ENCODE measurements around the gene THBS3.
A peak's percentile ranks its signal among the peaks of the same experiment; 100 is the strongest.
"Not testable (repeated sequence)": the region's sequence is repeated elsewhere in the genome, so short reads cannot be mapped to it uniquely, and the experiment has no call there.

The THBS3 gene

DNA sequence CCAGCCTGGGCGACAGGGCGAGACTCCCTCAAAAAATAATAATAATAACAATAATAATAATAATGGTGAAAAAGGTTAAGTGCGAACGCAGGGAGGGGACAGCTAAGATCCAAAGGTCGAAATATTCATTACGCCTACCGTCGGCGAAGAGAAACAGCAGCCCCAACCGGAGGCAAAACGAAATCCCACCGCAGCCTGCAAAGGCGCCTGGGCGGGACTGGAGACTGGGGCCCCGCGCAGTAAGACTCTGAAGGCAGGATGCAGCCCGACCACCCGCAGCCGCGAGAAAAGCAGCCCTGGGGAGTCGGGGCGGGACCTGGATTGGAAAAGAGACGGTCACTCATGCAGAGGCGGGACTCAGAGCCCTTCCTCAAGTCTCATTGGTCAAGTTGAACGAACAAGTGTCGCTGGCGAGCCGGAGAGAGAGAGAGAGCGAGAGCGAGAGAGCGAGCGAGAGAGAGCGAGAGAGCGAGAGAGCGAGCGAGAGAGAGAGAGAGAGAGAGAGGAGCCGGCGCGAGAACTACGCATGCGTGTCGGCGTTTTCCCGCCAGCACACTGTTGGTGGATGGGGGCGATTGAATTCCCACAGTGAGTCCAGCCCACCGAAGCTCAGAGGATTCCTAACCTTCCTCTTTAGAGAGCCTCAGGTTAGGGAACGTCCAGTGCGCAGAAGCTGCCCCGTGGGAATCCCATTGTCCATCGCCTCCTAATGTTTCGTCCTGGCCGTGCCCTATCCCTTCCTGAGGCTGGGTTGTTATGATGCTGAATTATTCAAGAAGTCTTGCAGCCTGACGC lies 36.9 kb upstream of the THBS3 start:
- peak; percentile 99 for DNase-seq (ENCODE audit: low read depth)
- H3K4me3 ChIP-seq (ENCODE audit: low read depth, low read length) = peak overlapping the region; percentile 59
- no peak for TF ChIP-seq CTCF (IDR thresholded peaks at IDR 0.05; ENCODE audit: insufficient read depth, low read depth, low read length, missing control alignments)

DNA sequence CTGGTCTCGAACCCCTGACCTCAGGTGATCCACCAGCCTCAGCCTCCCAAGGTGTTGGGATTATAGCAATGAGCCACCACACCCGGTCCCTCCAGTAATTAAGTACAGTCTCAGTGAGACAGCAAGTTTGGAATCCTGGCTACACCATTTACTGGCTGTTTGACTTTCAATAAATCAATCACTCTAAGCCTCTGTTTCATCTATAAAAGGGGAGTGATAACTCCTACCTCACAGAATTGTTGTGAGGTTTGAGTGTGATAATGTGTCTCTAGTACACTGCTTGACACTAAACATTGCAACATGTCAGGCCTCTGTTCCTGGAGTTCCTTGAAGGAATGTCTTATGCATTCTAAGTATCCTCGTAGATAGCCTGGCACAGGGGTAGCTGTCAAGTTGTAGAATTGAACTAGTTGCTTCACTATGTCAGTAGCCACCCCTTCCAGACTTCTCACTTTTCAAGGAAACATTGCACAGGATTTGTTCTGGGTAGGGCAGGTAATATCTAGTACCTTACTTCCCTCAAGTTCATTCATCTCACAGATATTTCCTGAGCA lies 35.2 kb upstream of the THBS3 start:
- TF ChIP-seq CTCF (IDR thresholded peaks at IDR 0.05; ENCODE audit: insufficient read depth, low read depth, low read length, missing control alignments) = no peak
- peak overlapping the region; percentile 59 for H3K4me3 ChIP-seq (ENCODE audit: low read depth, low read length)
- no peak for DNase-seq (ENCODE audit: low read depth)

DNA sequence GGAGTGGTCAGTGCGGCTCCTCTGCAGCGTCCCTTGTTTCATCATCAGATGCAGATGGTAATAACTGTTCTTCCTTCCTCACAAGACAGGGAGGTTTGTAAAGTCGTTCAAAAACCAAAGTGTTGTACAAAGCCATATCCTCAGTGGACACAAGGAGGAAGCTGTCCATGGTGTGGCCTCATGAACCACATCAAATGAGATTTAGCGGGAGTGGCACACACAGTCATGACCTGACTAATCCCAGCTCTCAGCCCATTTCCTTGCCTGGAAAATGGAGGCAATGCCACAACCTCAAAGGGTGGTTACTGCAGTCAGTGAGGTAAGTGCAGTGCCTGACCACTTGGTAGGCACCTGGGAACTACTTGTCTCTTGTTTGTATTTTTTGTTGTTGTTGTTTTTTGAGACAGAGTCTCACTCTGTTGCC lies 34.2 kb upstream of the THBS3 start:
- TF ChIP-seq CTCF (IDR thresholded peaks at IDR 0.05; ENCODE audit: insufficient read depth, low read depth, low read length, missing control alignments) = no peak
- no peak for DNase-seq (ENCODE audit: low read depth)
- H3K4me3 ChIP-seq (ENCODE audit: low read depth, low read length) = no peak overlapping the region

- TF ChIP-seq CTCF (IDR thresholded peaks at IDR 0.05; ENCODE audit: insufficient read depth, low read depth, low read length, missing control alignments) = no peak
- DNase-seq (ENCODE audit: low read depth) = peak; percentile 79
- H3K4me3 ChIP-seq (ENCODE audit: low read depth, low read length) = peak overlapping the region; percentile 53
Observed at GRCh38 chr1:155241069-155241679, 33.5 kb upstream of the THBS3 start.

GRCh38 chr1:155236451-155236850 lies 28.8 kb upstream of the THBS3 start:
- H3K4me3 ChIP-seq (ENCODE audit: low read depth, low read length) = no peak overlapping the region
- no peak for TF ChIP-seq CTCF (IDR thresholded peaks at IDR 0.05; ENCODE audit: insufficient read depth, low read depth, low read length, missing control alignments)
- DNase-seq (ENCODE audit: low read depth) = no peak

- not testable (repeated sequence) for H3K4me3 ChIP-seq (ENCODE audit: low read depth, low read length); DNase-seq (ENCODE audit: low read depth)
Observed at GRCh38 chr1:155235375-155235774, 27.7 kb upstream of the THBS3 start.

DNA sequence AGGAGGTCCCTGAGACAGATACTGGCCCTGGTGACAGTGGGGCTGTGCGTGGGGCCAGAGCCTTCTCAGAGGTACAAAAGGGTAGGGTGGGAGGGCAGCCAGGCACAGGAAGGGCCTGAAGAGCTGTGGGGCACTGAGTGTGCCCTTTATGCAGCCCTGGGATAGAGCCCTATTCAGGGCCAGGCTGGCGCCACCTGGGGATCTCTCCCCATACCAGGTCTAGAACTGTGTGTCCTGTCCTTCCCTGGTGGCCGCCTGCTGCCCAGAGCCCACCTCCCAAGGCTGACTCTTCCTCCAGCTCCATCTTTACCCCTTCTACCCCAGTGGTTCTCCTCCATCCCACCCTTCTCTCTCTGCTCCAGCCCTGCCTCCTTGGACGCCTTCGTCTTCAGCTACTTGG lies 25.8 kb upstream of the THBS3 start:
- DNase-seq (ENCODE audit: low read depth); H3K4me3 ChIP-seq (ENCODE audit: low read depth, low read length): not testable (repeated sequence)

DNA sequence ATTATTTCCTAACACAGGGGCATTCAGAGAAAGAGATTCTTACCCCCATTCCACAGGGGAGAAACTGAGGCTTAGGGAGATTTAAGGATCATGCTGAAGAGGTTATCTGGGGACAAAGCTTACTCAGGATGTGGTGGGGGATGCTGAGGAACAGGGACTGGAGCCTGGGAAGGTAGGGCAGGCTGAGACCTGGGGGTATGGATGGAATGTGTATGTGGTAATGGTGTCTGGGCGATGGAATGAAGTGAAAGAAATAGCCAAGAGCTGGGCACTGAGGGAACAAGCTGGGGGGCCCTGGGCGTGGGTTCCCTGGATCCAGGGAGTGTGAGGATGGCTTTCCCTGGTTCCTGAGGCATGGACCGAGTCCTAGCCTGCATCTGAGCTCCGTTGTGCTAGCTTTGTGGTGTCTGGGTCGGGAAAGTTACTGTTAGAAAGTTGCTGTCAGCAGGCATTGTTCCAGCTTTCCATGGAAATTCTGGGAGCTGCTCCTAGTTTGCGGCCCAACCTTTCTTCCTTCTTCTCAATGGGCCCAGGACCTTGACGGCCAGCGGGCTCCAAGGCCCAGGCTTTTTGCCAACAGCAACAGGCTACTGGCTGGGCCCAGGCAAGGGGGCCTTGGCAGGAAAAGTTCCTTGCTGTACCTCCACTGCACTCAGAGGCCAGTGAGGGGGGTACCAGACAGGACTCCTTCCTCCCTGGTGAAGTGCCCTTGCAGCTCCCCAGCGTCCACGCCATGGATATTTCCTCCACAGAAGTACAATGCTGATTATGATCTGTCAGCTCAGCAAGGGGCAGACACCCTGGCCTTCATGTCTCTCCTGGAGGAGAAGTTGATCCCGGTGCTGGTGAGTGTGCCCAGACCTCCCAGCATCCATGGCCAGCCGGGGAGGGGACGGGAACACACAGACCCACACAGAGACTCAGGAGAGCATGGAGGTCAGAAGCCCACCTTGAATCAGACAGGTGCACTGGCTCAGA lies 24.6 kb upstream of the THBS3 start:
- not testable (repeated sequence) for DNase-seq (ENCODE audit: low read depth); H3K4me3 ChIP-seq (ENCODE audit: low read depth, low read length)

DNA sequence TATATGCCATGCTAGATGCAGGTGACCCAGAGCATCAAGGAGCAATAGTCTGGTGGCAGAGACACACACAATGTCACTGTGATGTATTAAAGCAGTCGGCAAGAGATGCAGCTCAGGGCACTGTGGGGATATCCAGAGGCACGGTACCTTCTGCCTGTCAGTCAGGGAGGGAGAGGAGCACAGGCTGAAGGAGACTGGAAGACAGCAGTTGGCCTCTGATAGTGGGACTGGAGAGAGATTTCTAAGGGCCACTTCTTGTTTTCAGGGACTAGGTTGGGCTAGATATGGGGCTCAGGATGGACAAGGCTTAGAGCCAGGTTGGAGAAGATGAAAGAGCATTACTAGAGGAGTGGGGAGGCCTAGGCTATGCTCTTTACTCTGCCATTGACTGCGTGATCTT lies 23.6 kb upstream of the THBS3 start:
- DNase-seq (ENCODE audit: low read depth); H3K4me3 ChIP-seq (ENCODE audit: low read depth, low read length): not testable (repeated sequence)
